ENCODE data around the gene SLC38A9.

SLC38A9 gene

DNA sequence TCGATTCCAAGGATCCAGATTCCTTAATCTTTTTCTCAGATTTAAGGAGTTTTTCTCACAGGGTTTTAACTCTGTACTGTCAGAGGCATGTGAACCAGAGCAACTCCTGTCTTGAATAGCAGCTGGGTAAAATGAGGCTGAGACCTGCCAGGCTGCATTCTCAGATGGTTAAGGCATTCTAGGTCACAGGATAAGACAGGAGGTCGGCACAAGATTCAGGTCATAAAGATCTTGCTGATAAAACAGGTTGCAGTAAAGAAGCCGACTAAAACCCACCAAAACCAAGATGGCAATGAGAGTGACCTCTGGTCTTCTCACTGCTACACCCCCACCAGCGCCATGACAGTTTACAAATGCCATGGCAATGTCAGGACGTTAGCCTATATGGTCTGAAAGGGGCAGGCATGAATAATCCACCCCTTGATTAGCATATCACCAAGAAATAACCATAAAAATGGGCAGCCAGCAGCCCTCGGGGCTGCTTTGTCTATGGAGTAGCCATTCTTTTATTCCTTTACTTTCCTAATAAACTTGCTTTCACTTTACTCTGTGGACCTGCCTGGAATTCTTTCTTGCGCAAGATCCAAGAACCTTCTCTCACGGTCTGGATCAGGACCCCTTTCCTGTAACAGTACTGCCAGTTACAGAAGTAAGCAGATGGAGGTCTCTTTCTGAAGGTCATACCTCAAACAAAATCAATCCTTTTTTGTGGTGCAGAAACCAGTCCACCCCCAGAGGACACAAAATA lies 87.1 kb downstream of the SLC38A9 start:
- H3K4me3 ChIP-seq (ENCODE audit: low read depth, low read length) = no peak overlapping the region
- in situ Hi-C loops (cut with HindIII; ENCODE audit: low sequenced_read_pairs) = loop anchor here (5.0 kb wide), 1 partner anchor 48 kb away; no protein-coding TSS in a partner anchor
- no peak for DNase-seq (ENCODE audit: low read depth)
- TF ChIP-seq, protein P1, sequence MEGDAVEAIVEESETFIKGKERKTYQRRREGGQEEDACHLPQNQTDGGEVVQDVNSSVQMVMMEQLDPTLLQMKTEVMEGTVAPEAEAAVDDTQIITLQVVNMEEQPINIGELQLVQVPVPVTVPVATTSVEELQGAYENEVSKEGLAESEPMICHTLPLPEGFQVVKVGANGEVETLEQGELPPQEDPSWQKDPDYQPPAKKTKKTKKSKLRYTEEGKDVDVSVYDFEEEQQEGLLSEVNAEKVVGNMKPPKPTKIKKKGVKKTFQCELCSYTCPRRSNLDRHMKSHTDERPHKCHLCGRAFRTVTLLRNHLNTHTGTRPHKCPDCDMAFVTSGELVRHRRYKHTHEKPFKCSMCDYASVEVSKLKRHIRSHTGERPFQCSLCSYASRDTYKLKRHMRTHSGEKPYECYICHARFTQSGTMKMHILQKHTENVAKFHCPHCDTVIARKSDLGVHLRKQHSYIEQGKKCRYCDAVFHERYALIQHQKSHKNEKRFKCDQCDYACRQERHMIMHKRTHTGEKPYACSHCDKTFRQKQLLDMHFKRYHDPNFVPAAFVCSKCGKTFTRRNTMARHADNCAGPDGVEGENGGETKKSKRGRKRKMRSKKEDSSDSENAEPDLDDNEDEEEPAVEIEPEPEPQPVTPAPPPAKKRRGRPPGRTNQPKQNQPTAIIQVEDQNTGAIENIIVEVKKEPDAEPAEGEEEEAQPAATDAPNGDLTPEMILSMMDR (IDR thresholded peaks at IDR 0.05; ENCODE audit: low read depth, low read length, missing control alignments) = no peak

DNA sequence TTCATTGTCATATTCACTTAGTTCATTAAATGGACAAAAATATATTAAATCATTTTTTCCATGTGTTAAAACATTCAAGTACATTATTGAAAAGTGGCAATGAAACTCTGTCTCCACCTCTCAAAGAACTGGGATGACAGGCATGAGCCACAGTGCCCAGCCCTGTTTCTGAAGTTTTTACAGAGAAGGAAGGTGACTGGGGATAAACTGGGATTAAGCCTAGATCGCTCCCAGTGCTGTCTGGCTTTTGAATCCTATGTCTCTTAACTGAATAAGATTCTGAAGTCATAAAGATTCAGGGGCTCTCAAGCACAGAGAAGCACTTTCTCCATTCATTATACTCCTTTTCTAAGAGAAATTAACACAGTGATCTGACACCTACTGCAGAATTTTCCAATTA lies 88.3 kb downstream of the SLC38A9 start:
- no peak overlapping the region for H3K4me3 ChIP-seq (ENCODE audit: low read depth, low read length)
- no peak for DNase-seq (ENCODE audit: low read depth)
- TF ChIP-seq, protein P1 (IDR thresholded peaks at IDR 0.05; ENCODE audit: low read depth, low read length, missing control alignments) = no peak
- in situ Hi-C loops (cut with HindIII; ENCODE audit: low sequenced_read_pairs) = no loop called here

DNA sequence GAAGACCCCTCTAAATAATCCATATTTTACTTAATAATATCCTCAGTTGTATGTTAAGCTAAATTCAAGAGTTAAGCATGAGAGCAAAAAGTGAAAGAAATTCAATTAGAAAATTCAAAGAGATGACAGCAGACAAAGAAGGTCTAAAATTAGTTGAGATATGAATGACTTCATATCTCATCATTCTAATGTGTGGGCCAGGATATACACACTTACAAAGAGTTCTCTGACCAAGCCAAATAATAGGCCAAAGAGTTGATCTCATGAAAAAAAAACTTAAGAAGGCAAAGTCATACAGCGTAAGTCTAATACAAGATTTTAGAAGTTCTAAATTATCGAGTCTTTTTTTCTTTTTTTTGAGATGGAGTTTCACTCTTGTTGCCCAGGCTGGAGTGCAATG lies 89.7 kb downstream of the SLC38A9 start:
- TF ChIP-seq, protein P1 (IDR thresholded peaks at IDR 0.05; ENCODE audit: low read depth, low read length, missing control alignments) = no peak
- DNase-seq (ENCODE audit: low read depth) = no peak
- no peak overlapping the region for H3K4me3 ChIP-seq (ENCODE audit: low read depth, low read length)
- in situ Hi-C loops (cut with HindIII; ENCODE audit: low sequenced_read_pairs) = no loop called here

DNA sequence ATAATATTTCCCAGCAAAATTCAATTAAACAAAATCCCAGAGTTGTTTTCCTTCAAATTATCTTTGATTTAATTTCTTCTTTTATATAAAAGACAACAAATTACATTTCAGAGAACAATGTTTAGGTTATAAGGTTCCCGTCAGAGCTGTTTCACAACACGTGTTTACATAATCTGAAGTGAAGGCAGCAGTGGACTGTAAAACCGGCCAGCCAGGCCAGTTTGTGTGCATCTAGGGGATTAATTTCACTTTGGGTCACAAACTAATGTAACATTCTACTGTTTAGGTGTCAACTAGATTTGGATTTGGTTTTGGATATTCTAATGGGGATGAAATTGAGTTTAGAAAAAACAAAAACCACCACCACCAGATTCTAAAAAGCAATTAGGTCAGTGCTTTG lies 90.9 kb downstream of the SLC38A9 start:
- no peak for DNase-seq (ENCODE audit: low read depth)
- TF ChIP-seq, protein P1 (IDR thresholded peaks at IDR 0.05; ENCODE audit: low read depth, low read length, missing control alignments) = no peak
- no peak overlapping the region for H3K4me3 ChIP-seq (ENCODE audit: low read depth, low read length)
- in situ Hi-C loops (cut with HindIII; ENCODE audit: low sequenced_read_pairs) = no loop called here

DNA sequence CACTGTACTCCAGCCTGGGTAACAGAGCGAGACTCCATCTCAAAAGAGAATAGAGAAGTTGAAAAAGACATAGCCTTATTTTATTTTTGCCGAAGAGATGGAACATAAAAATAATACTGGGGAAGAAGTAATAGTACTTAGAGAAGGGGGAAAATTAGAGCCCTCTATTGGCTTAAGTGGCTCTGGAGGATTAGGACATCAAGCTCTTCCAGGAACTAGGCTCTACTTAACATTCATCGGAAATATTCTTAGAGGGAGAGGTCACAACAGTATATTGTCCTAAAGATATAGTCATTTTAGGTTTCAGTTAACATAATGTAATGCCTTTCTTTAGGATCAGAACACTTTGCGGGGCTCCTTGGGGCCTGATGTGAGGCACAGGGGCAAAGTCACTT lies 91.4 kb downstream of the SLC38A9 start:
- TF ChIP-seq, protein P1 (IDR thresholded peaks at IDR 0.05; ENCODE audit: low read depth, low read length, missing control alignments) = no peak
- no peak for DNase-seq (ENCODE audit: low read depth)
- H3K4me3 ChIP-seq (ENCODE audit: low read depth, low read length) = no peak overlapping the region
- in situ Hi-C loops (cut with HindIII; ENCODE audit: low sequenced_read_pairs) = no loop called here

DNA sequence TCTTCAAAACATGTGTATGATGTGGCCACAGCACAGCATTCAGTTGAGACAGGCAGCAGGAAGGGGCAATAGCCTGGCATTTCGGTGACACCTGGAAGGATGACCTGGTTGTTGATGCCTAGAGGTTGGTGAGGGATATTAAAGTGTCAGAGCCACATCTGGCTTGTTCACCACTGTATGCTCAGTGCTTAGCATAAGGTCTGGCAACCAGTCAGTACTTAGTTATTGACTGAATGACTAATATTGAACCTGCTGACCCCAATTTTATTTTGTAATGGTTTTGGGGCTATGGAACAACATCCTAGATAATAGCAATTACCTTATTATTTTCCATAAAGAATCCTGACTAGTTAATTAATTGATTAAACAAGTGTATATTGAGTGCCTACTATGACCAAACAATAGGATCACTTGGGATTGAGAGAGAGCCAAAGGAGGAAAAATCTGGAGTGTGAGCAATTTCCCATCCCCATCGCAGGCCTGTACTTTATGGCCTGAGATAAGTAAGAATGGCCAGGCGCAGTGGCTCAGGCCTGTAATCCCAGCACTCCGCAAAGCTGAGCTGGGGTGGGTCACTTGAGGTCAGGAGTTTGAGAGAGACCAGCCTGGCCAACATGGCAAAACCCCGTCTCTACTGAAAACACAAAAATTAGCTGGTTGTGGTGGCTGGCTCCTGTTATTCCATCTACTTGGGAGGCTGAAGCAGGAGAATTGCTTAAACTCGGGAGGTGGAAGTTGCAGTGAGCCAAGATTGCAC lies 91.9 kb downstream of the SLC38A9 start:
- TF ChIP-seq, protein P1 (IDR thresholded peaks at IDR 0.05; ENCODE audit: low read depth, low read length, missing control alignments) = no peak
- no peak overlapping the region for H3K4me3 ChIP-seq (ENCODE audit: low read depth, low read length)
- no peak for DNase-seq (ENCODE audit: low read depth)
- in situ Hi-C loops (cut with HindIII; ENCODE audit: low sequenced_read_pairs) = no loop called here
